Stomach (tissue), 4 donors: ENCODE data around the gene PTCH2.

Experiments used
- EP300 ChIP-seq: sonication (generic); formaldehyde crosslinking; IDR thresholded peaks from one replicate; pipeline ENCODE4 v1.6.1; 2017; ENCODE audit warnings: antibody characterized with exemption
- POLR2A ChIP-seq, 4 donors: fragments of 450-650 bp; IDR thresholded peaks; one replicate each; pipeline ENCODE4 v1.6.1; 2016; ENCODE audit warnings: antibody characterized with exemption in 4 of 4, control low read depth in 2 of 4, mild to moderate bottlenecking in 1 of 4, moderate library complexity in 1 of 4
- TF ChIP-seq, protein P1 (sequence below), 7 experiments: fragments of 450-650 bp in 4 of 7; fragments of 200-600 bp in 3 of 7; sonication (generic) in 3 of 7; IDR thresholded peaks; one replicate each; pipeline ENCODE4 v1.5.1; 2016 to 2019; ENCODE audit warnings: antibody characterized with exemption in 7 of 7, control low read depth in 2 of 7, mild to moderate bottlenecking in 1 of 7

DNA sequence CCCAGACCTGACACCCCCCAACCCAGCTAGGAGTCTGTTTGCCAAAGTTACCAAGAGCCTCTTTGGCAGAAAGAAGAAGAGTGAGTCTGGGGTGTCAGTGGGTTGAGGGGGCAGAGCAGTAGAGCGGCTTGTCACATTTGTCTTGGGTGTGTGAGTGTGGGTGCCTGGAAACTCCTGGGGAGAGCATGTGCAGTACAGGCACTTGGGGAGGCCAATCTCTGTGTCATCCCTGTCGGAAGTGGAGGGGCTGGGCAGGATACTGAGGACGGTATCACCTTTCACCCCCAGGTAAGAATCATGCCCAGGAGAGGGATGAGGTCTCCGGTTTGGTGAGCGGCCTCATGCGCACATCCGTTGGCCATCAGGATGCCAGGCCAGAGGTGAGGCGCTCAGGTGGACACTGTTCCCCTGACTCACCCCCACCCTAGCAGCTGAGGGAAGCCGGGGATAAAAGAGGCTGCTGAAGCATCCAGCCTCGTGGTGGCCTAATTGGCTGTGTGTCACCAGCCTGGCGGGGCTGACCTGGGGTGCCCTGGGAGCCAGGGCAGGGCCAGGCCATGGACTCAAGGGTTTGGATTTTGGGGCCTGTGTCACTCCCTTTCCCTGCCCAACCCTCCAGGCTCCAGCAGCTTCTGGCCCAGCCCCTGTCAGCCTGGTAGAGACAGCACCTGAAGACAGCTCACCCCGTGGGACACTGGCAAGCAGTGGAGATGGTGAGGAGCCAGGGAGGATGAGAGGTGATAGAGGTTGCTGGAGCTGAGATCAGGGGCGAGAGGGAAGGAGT, 39.5 kb downstream of the PTCH2 start:
- TF ChIP-seq POLR2A (IDR thresholded peaks at IDR 0.05) = no peak
- TF ChIP-seq EP300 = no peak
- TF ChIP-seq, protein P1, sequence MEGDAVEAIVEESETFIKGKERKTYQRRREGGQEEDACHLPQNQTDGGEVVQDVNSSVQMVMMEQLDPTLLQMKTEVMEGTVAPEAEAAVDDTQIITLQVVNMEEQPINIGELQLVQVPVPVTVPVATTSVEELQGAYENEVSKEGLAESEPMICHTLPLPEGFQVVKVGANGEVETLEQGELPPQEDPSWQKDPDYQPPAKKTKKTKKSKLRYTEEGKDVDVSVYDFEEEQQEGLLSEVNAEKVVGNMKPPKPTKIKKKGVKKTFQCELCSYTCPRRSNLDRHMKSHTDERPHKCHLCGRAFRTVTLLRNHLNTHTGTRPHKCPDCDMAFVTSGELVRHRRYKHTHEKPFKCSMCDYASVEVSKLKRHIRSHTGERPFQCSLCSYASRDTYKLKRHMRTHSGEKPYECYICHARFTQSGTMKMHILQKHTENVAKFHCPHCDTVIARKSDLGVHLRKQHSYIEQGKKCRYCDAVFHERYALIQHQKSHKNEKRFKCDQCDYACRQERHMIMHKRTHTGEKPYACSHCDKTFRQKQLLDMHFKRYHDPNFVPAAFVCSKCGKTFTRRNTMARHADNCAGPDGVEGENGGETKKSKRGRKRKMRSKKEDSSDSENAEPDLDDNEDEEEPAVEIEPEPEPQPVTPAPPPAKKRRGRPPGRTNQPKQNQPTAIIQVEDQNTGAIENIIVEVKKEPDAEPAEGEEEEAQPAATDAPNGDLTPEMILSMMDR (IDR thresholded peaks at IDR 0.05) = no peak
